Inflammatory macrophage treated with lipopolysaccharide for 1 hour (primary cell): ENCODE measurements around the gene HNRNPH2.

Source experiments
- DNase-seq, 2 donors: peaks; one replicate each; pipeline ENCODE4 v3.0.0-alpha.2; 2020 to 2022

Gene HNRNPH2

GRCh38 chrX:101407748-101408531, at the start of gene HNRNPH2, which contains the start of gene GLA:
TSS of gene HNRNPH2 (plus strand) at chrX:101408222. CDS start at chrX:101411989, 3,767 bp downstream.
TSS of gene GLA (minus strand) at chrX:101407925. CDS start at chrX:101407903, 22 bp downstream.
- DNase-seq, result peak; percentile 92 to 96

GRCh38 chrX:101359966-101360365, 48.1 kb upstream of the HNRNPH2 start:
- no peak for DNase-seq

DNA sequence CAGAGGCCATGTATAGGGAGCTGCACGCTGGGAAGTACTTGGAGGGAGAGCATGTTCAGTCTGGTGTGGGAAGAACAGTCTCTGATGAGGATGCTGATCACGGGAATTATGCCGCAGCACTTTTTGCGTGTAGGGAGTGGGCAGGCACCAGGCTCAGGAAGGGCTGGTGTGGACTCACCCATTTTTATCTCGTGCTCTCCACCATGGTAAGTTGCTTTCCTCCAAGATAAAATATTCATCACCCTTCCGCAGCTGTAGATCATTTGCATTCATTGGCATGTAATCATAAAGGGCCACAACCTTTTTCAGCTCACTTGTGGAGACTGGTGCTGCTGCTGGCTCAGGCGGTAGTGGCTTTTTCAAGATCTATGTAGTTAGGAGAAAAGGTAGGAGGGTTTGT, 47.6 kb upstream of the HNRNPH2 start:
- DNase-seq, result no peak

GRCh38 chrX:101362116-101362515, 45.9 kb upstream of the HNRNPH2 start:
- no peak for DNase-seq

DNA sequence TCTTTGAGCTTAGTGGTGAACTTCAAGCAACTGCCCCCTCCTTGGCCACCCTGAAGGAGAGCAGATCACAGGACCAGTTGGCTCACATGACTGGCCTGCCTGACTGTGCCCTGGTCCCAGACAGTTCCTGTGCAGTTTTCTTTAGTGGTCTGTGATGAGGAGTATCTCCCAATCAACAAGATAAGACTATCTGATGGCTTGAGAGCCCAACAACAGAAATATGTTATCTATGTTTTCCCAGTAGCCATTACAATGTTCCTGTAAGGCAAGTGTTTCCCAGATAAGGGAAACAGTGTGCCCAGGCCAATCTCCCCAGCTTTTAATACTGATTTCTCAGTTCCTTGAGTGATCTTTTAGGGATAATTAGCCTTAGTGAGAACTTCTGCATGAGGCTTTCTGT, 45.3 kb upstream of the HNRNPH2 start:
- DNase-seq, result no peak

GRCh38 chrX:101365301-101365795, 42.7 kb upstream of the HNRNPH2 start:
- peak in 1 of 2 donors; percentile 60 for DNase-seq

GRCh38 chrX:101368800-101369199, 39.2 kb upstream of the HNRNPH2 start:
- DNase-seq, result no peak

- no peak for DNase-seq
These were observed 38.3 kb upstream of the HNRNPH2 start for GRCh38 chrX:101369687-101370086.

GRCh38 chrX:101370888-101371504, 37.0 kb upstream of the HNRNPH2 start:
- DNase-seq, result no peak

- DNase-seq, result peak; percentile 17 to 18
These were observed 30.5 kb upstream of the HNRNPH2 start for GRCh38 chrX:101377547-101377946.

GRCh38 chrX:101383679-101384205, 24.3 kb upstream of the HNRNPH2 start:
- peak in 1 of 2 donors; percentile 12 for DNase-seq

DNA sequence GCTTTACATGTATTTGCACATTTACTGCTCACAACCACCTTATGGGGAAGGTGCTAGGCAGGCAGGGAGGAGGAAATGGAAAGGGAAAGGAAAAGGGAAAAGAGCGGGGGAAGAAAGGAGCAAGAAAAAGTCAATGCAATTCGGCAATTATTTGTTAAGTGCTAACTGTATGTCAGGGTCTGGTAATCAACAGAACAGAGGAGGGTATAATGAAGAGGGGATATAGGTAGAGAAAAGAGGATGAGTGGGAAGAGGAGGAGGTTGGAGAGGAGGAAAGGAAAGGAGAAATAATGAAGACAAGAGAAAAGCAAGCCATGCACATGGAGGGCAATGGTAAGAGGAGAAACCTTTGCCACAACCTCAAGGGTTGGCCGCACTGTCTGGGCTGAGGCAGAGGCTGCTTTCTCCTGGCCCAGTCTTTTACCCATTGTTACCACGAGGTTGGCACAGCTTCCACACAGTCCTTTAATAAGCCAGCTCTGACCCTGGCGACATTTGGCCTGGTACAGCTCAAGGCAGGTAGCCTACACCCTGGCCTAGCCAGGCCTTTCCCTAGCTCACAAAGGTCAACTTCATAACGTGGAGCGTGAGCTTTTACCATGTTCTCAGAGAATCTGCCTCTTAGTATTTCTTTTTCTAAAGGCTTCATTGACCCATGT, 22.9 kb upstream of the HNRNPH2 start:
- DNase-seq, result no peak

DNA sequence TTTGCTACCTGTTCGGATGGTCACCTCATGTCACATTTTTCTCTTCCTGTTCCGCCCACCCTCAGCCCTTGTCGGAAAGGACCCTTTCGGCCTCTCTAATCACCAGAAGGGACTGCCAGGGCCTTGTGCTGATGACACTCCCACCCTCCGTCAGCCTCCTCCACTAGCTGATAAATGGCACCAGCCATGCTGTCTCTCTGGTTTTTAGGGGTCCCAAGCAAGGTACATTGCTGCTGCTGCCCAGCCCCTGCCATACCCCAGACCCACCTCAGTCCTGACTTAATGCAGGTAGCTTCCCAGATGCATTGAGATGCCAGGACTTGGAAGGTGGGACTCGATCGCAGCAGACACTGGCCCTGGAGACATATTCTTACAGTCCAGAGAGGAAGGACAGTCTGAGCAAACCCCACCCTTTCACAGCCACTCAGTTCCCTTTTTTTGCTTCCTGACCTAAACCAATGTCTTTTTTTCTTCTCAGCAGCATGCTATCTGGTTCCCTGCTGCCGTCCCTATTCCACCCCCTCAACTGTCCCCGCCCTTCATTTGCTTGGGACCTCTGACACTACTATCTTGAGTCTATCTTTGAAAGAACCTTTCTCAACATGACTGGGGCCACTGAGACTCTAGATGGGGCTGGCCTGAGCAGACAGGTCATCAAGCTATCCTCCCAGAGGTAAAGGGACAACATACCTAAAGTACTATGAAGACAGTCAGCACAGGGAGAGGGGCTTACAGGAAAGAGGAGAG, 22.1 kb upstream of the HNRNPH2 start, which contains the start of gene BTK:
Gene BTK (minus strand): TSS at position 397 of the 747 bp plus-strand sequence. CDS start 10,907 bp downstream, outside the sequence.
- peak; percentile 63 to 71 for DNase-seq

DNA sequence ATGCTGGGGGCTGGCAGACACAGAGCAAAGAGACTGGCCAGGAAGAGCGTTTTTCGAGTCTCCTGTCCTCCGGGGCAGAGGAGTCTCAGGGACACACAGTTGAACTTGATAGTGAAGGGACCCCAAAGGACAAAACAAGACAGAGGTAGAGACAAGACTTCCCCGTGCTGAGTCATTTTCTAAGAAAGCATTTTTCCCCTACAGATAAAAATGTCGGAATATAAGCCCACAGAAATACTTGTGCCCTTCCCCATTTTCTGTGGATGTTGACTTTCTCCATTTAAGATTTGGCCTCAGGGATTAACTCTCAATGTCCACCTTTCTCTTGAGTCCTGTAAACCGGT, 21.5 kb upstream of the HNRNPH2 start:
- DNase-seq, result no peak

DNA sequence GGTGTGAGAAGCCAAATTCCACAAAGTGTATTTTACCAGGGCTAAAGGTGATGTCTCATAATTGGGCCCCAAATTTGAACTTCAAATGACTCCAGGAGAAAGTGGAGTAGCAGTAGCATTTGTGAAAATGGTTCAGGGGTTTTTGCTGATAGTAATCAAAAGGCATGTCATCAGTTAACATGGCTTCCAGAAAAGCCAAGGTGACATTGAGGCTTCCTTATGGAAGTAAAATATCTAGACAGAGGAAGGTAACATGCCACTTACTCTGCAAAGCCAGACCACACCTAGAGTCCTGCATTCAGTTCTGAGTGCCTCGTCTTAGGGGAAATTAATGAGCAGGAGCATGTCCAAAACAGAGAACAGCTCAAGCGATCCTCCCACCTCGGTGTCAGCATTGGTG, 19.4 kb upstream of the HNRNPH2 start:
- DNase-seq, result no peak

- DNase-seq, result peak; percentile 84 to 86
These were observed 17.1 kb upstream of the HNRNPH2 start, which contains the start of gene RPL36A for GRCh38 chrX:101390664-101391525. TSS of gene RPL36A (plus strand) at chrX:101391011. CDS start at chrX:101391044, 33 bp downstream.

- no peak for DNase-seq
These were observed 16.2 kb upstream of the HNRNPH2 start for GRCh38 chrX:101391831-101392230.

DNA sequence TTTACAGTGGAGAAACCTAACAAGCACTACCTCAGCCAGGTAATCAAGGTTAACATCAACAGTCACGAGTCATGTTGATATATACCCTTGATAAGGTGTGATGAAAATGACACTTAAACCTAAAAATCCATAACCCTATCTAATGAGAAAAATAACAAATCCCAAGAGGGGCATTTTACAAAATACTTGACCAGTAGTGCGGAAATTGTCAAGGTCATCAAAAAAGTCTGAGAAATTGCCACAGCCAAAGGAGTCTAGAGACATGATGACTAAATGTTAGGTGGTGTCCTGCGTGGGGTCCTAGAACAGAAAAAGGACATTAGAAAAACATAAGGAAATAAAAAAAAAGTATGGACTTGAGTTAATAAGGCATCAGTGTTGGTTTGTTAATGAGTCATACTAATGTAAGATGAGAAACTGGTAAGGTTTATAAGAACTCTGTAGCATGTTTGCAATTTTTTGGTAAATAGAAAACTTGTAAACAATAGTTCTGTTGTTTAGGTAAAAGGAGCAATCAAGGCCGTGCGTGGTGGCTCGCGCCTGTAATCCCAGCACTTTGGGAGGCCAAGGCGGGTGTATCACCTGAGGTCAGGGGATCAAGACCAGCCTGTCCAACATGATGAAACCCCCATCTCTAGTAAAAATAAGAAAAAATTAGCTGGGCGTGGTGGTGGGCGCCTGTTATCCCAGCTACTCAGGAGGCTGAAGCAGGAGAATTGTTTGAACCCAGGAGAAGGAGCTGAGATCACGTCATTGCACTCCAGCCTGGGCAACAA, 14.3 kb upstream of the HNRNPH2 start:
- DNase-seq, result no peak

- DNase-seq, result no peak
These were observed 13.7 kb upstream of the HNRNPH2 start for GRCh38 chrX:101394372-101394771.

DNA sequence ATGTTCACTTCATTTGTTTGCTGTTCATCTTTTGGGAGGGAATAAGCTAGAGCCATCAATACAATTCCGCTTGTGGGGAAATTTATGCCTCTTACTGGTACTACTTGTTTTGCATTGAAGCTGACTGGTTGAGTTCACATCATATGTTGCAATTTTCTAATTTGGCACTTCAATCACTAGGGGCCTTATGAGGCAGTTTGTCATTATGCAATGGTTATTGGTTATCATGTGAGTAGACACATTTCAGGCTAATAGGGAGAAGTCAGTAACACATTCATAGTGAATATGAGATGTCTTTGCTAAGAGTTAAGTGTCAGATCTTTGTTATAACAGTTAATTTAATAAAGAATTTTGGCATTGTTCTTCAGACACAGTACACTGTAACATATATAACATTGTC, 12.2 kb upstream of the HNRNPH2 start:
- peak; percentile 44 to 76 for DNase-seq

DNA sequence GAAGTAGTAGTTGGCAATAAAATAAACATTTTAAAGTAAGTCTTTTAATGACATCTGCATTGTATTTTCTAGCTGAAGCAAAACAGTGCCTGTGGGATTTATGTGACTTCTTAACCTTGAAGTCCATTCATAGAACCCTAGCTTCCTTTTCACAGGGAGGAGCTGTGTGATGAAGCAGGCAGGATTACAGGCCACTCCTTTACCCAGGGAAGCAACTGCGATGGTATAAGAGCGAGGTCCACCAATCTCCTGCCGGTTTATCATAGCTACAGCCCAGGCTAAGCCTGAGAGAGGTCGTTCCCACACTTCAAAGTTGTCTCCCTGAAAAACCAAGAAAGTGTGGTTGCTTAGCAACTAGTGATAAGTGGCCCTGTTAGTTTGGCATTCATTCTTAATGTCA, 10.2 kb upstream of the HNRNPH2 start:
- no peak for DNase-seq
